LoVo (cell line): ENCODE results near the gene ATG14.
A peak's percentile ranks its signal among the peaks of the same experiment; 100 is the strongest.
"Not testable (repeated sequence)": the region's sequence is repeated elsewhere in the genome, so short reads cannot be mapped to it uniquely, and the experiment has no call there.

Experiments used
- DNase-seq: peaks from one replicate; pipeline ENCODE4 v3.0.0-alpha.2; 2016; ENCODE audit warnings: low spot score

Gene ATG14

DNA sequence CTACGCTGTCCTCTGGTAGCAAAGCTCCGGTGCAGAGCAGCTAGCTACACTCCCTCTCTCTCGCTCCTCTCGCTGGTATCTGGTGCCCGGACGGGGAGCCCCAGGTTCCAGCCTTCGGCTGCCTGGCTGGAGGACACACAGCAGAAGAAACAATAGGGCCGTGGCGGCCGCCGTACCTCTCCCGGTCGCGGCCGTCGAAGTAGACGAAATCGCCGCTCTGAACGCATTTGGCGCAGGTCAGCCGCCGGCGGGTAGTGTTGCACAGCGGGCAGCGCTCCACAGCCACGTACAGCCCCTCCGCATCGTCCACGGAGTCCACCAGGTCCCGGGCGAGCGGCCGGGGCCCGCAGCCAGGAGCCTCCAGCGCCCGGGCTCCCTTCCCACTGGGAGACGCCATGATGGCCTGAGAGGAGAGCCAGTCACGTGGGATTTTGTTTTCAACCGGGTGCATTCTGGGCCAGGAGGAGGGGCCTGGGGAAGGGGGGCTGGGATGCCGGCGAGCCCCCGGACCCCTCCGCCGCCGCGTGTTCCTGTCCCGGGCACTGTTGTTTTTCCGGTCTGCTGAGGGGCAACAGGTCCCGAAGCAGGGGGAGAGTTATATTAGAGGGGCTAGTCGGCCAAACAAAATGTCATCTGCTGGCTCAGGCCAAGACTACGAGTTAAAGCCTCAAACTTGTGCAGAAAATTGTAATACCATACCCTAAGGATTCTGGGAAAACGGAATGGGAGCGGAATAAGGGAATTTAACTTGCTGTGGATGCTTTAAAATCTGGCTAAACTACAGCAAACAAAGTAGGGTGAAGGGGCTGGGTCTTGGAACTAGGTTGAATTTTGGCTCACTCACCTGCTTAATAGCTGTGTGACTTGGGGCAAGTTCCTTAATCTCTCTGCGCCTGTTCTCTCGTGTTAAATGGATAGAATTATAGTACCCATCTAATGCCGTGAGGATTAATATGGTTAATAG, at the start of gene ATG14:
Gene ATG14, minus strand, starts transcription at position 405 of the 964 bp plus-strand sequence. Its CDS starts 8 bp downstream, at position 397.
- peak; percentile 82 for DNase-seq

- no peak for DNase-seq
Measured at GRCh38 chr14:55458800-55459515, 47.3 kb upstream of the ATG14 start.

- DNase-seq = no peak
Measured at GRCh38 chr14:55457496-55457895, 45.9 kb upstream of the ATG14 start.

GRCh38 chr14:55456411-55456810, 44.8 kb upstream of the ATG14 start:
- not testable (repeated sequence) for DNase-seq

DNA sequence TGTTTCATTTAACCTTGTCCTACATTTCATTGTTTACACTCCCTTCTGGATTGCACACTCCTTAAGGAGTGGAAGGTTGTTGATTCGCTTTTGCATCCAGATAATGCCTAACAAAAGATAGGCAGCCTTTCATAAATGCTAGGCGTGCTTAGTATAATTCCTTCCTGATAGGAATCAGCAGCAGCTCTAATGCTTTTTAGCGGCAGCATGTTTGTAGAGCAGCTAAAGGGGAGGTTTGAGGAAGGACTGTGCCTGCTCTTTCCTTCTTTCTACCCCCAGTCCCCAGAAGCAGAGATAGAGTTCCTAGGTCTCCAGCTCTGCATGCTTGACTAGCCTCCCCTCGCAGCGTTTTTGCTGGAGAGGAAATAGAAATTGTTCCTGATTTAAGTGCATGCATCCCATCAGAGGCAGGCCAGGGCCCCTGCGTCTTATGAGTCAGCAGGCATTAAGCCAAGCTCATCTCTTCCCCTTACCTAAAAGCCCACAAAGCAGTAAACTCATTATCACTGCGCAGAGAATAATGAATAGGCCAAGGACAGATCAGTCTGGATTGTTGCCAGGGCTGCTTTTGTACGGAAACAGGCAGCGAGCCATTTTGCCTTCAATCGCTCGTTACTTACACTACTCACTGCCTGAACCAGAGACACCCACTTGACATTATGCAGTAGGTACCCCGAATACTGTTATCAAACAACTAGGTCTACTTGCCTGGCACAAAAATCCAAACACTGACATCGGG, 42.8 kb upstream of the ATG14 start:
- DNase-seq = peak; percentile 88

- DNase-seq = no peak
Measured at GRCh38 chr14:55451950-55452349, 40.3 kb upstream of the ATG14 start.

GRCh38 chr14:55451398-55451797, 39.8 kb upstream of the ATG14 start:
- no peak for DNase-seq

- no peak for DNase-seq
Measured at GRCh38 chr14:55450987-55451386, 39.4 kb upstream of the ATG14 start.

DNA sequence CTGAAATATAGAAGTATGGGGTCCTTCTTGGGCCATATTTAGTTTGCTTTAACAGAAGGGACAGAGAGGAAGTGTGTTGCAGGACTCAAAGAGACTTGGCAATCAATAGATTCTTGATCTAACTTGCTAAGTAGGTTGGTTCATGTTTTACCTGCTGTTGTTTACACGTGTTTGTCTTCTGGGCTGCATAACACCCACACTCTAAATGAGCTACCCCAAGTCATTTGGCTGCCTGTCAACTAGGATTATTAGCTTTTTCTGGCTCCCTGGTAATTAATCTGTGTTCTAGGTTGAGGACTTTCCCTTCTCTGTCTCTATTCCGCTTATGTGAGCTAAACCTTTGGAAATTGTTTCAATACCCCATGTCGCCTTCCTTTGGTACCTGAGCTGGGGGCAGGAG, 38.9 kb upstream of the ATG14 start:
- DNase-seq = no peak

GRCh38 chr14:55450124-55450523, 38.5 kb upstream of the ATG14 start:
- DNase-seq = no peak

DNA sequence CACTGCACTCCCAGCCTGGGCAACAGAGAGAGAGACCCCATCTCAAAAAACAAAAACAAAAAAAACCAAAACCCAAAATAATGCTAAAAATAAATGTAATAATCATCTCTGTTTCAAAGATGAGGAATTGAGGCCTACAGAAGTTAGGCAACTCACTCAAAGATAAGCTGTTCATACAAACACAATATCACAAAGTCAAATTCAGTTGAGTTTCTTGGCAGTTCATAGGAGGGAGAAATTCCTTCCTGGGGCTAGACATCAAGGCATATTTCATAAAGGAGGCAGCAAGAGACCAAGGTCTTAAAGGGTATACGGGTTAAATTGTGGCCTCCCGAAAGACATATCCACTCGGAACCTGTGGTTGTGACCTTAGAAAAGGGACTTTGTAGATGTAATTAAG, 37.5 kb upstream of the ATG14 start:
- DNase-seq = no peak

GRCh38 chr14:55448141-55448614, 36.5 kb upstream of the ATG14 start:
- DNase-seq = peak; percentile 97

DNA sequence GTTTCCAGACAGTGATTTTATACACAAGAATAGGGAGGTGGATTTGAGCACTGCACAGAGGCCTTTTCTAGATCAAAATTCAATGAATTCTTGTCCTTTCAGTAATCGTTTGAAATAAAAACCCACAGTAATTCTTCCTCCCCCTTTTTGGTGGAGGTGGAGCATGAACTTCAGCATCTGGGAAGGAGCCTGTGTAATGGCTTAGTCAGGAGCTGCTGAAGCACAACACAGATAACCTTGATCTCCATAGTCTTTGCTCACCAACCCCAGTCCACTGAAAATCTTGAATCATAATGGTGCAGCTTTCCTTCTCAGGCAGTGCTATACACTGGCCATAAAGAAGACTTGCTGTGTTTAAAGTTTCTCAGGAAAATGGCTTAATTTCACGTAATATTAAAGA, 35.2 kb upstream of the ATG14 start:
- DNase-seq = no peak

DNA sequence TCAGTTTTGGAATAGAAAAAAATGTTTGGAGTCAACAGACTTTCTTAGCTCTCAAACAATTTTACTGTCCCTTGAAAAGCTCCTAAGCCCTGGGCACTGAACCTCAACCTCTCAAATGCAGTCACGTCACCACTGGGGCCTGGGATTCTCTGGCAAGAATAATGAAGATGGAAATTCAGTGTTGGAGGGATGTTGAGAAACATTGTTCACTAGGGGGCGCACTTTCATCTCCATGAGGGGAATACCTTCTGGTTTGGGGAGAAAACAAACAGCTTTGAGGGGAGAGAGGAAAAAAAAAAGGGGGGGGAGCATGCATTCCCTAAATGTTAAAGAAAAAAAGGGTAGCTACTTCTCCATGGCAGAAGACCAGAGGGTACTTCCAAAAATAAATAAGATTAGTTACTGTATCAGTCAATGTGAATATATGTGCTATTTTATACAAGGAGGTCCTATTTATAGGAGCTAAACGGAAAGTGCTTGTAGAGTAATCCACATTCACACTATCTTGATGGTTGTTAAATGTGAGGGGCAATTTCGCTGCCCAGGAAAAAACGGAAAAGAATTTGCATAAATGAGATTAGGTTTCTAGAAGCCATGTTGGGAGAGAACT, 34.6 kb upstream of the ATG14 start:
- peak; percentile 59 for DNase-seq

- no peak for DNase-seq
Measured at GRCh38 chr14:55441286-55441685, 29.7 kb upstream of the ATG14 start.

DNA sequence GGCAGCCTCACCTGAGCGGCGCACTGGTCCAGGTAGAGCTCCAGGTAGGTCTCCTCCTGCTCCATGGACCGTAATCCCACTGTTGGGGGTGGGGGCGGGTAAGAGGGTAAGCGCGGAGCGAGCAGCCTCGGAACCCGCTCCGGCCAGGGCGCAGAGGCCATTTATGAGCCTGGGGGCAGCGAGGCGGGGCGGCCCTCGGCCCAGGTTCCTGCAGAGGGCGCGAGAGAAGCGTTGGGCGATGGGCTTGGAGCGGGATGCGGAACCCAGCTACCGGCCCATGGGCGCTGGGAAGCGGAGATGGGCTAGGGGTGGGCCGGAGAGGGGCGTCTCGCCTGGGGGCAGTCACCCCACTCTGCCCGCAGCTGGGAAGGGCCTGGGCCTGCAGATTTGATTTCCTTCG, 28.8 kb upstream of the ATG14 start, which contains the start of gene TBPL2:
Gene TBPL2, minus strand, starts transcription at position 232 of the 400 bp plus-strand sequence. Its CDS starts 167 bp downstream, at position 65.
- no peak for DNase-seq

GRCh38 chr14:55438066-55438683, 26.5 kb upstream of the ATG14 start:
- DNase-seq = peak; percentile 41

- DNase-seq = no peak
Measured at GRCh38 chr14:55436931-55437330, 25.3 kb upstream of the ATG14 start.

DNA sequence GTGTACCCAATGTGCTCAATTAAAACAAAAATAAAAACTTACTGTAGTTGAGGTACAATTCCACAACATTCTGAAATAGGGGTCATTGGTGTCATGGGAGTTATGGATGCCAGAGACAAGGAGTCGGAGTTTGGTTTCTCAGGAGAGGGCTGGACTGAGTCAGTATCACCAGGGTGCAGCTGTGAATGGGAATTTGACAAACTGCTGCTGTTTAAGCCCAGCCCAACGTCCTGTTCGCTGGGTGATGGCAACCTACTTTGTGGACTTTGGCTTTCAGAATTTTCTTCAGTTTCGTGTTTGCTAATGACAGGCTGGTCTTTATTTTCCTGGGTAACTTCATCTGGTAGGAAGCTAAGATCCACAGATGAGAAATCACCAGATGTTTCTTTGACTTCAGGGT, 24.9 kb upstream of the ATG14 start:
- DNase-seq = no peak

DNA sequence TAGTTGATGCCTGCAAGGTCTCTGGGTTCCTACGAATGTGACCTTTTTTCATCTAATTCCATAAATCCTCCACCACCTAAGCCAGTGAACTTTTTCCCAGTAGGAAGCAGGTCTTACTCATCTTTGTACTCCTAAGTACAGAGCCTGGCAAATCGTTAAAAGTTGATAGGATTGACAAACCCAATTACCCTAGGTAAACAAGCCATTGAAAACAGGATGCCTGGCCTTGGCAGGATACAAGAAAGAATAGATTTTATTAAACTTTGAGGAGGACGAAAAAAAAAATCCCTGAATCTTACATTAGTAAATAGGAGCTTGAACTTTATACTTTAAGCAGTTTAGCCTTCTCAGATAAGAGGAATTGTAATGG, 23.2 kb upstream of the ATG14 start:
- no peak for DNase-seq
